H1 (cell line): ENCODE measurements around the gene HBD.

Experiments
- CHD2 ChIP-seq: IDR thresholded peaks from 2 replicates; pipeline ENCODE4 v1.6.1; 2012; ENCODE audit warnings: low read length, improper control_type of control experiment
- CHD7 ChIP-seq: fragments of 300-600 bp; sonication (generic); IDR thresholded peaks from 2 replicates; pipeline ENCODE4 v1.7.1; 2012; ENCODE audit warnings: low read length, moderate library complexity, mild to moderate bottlenecking, inconsistent platforms; ENCODE audit not compliant: insufficient replicate concordance
- EZH2 ChIP-seq: fragments of 200-600 bp; sonication (generic); IDR thresholded peaks from 2 replicates; pipeline ENCODE4 v1.7.1; 2012; ENCODE audit warnings: low read depth, mild to moderate bottlenecking, moderate library complexity, low read length, inconsistent platforms; ENCODE audit not compliant: severe bottlenecking
- GABPA ChIP-seq: IDR thresholded peaks from 2 replicates; pipeline ENCODE4 v1.6.1; 2011; ENCODE audit warnings: mild to moderate bottlenecking, low read length, moderate library complexity, borderline replicate concordance; ENCODE audit not compliant: insufficient read depth
- JUND ChIP-seq: IDR thresholded peaks from 2 replicates; pipeline ENCODE4 v1.6.1; 2011; ENCODE audit warnings: mild to moderate bottlenecking, improper control_type of control experiment, low read length
- MAX ChIP-seq: IDR thresholded peaks from 2 replicates; pipeline ENCODE4 v1.6.1; 2012; ENCODE audit warnings: inconsistent platforms
- NANOG ChIP-seq: IDR thresholded peaks from 2 replicates; pipeline ENCODE4 v1.6.1; 2011; ENCODE audit warnings: low read length, low read depth, mild to moderate bottlenecking, inconsistent platforms; ENCODE audit not compliant: insufficient read depth, poor library complexity, severe bottlenecking
- POLR2A ChIP-seq, 2 experiments: IDR thresholded peaks; 1 replicate in 1 of 2; 2 replicates in 1 of 2; pipeline ENCODE4 v1.6.1; 2011; ENCODE audit warnings: low read depth in 2 of 2, low read length in 2 of 2, mild to moderate bottlenecking in 2 of 2; ENCODE audit errors: control extremely low read depth in 1 of 2
- RXRA ChIP-seq: IDR thresholded peaks from 2 replicates; pipeline ENCODE4 v1.6.1; 2011; ENCODE audit warnings: low read depth, mild to moderate bottlenecking, low read length, moderate library complexity; ENCODE audit not compliant: insufficient read depth
- SUZ12 ChIP-seq: fragments of 200-600 bp; sonication (generic); IDR thresholded peaks from 2 replicates; pipeline ENCODE4 v1.6.1; 2012; ENCODE audit warnings: mild to moderate bottlenecking, inconsistent platforms, low read length, moderate library complexity, mixed read lengths
- ZNF274 ChIP-seq: IDR thresholded peaks from 2 replicates; pipeline ENCODE4 v1.7.0; 2012; ENCODE audit warnings: low read length, borderline replicate concordance; ENCODE audit errors: extremely low read depth
- TF ChIP-seq, protein P1 (sequence below): IDR thresholded peaks from 2 replicates; pipeline ENCODE4 v1.6.1; 2011; ENCODE audit warnings: low read depth, mild to moderate bottlenecking, low read length; ENCODE audit not compliant: insufficient read depth
- TF ChIP-seq, protein P2 (sequence below), 3 experiments: IDR thresholded peaks; 1 replicate in 2 of 3; 2 replicates in 1 of 3; pipeline versions ENCODE4 v1.5.1 to v1.6.1; 2011; ENCODE audit warnings: low read length in 3 of 3, mild to moderate bottlenecking in 3 of 3, inconsistent platforms in 2 of 3, low read depth in 1 of 3, moderate library complexity in 1 of 3; ENCODE audit not compliant: insufficient read depth in 1 of 3; ENCODE audit errors: control extremely low read depth in 1 of 3
- TF ChIP-seq, protein P3 (sequence below): IDR thresholded peaks from 2 replicates; pipeline ENCODE4 v1.6.1; 2012; ENCODE audit warnings: low read length, inconsistent platforms

GRCh38 chr11:5196067-5196466 is 38.2 kb downstream of the HBD start:
- no peak for TF ChIP-seq POLR2A (IDR thresholded peaks at IDR 0.05; ENCODE audit: control extremely low read depth in 1 of 2, low read depth in 2 of 2, low read length in 2 of 2)
- TF ChIP-seq, protein P1, sequence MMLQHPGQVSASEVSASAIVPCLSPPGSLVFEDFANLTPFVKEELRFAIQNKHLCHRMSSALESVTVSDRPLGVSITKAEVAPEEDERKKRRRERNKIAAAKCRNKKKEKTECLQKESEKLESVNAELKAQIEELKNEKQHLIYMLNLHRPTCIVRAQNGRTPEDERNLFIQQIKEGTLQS, result no peak
- no peak for TF ChIP-seq RXRA
- TF ChIP-seq, protein P2, sequence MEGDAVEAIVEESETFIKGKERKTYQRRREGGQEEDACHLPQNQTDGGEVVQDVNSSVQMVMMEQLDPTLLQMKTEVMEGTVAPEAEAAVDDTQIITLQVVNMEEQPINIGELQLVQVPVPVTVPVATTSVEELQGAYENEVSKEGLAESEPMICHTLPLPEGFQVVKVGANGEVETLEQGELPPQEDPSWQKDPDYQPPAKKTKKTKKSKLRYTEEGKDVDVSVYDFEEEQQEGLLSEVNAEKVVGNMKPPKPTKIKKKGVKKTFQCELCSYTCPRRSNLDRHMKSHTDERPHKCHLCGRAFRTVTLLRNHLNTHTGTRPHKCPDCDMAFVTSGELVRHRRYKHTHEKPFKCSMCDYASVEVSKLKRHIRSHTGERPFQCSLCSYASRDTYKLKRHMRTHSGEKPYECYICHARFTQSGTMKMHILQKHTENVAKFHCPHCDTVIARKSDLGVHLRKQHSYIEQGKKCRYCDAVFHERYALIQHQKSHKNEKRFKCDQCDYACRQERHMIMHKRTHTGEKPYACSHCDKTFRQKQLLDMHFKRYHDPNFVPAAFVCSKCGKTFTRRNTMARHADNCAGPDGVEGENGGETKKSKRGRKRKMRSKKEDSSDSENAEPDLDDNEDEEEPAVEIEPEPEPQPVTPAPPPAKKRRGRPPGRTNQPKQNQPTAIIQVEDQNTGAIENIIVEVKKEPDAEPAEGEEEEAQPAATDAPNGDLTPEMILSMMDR (IDR thresholded peaks at IDR 0.05; ENCODE audit: control extremely low read depth in 1 of 3, insufficient read depth in 1 of 3, low read depth in 1 of 3, low read length in 3 of 3), result no peak
- TF ChIP-seq SUZ12, result no peak
- no peak for TF ChIP-seq CHD2
- TF ChIP-seq JUND, result no peak
- TF ChIP-seq, protein P3, sequence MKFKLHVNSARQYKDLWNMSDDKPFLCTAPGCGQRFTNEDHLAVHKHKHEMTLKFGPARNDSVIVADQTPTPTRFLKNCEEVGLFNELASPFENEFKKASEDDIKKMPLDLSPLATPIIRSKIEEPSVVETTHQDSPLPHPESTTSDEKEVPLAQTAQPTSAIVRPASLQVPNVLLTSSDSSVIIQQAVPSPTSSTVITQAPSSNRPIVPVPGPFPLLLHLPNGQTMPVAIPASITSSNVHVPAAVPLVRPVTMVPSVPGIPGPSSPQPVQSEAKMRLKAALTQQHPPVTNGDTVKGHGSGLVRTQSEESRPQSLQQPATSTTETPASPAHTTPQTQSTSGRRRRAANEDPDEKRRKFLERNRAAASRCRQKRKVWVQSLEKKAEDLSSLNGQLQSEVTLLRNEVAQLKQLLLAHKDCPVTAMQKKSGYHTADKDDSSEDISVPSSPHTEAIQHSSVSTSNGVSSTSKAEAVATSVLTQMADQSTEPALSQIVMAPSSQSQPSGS, result no peak
- TF ChIP-seq GABPA, result no peak
- TF ChIP-seq EZH2, result no peak
- TF ChIP-seq MAX, result no peak
- no peak for TF ChIP-seq NANOG
- no peak for TF ChIP-seq CHD7
- no peak for TF ChIP-seq ZNF274
